ENCODE results near the gene POU4F2.

POU4F2 gene, protein sequence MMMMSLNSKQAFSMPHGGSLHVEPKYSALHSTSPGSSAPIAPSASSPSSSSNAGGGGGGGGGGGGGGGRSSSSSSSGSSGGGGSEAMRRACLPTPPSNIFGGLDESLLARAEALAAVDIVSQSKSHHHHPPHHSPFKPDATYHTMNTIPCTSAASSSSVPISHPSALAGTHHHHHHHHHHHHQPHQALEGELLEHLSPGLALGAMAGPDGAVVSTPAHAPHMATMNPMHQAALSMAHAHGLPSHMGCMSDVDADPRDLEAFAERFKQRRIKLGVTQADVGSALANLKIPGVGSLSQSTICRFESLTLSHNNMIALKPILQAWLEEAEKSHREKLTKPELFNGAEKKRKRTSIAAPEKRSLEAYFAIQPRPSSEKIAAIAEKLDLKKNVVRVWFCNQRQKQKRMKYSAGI

DNA sequence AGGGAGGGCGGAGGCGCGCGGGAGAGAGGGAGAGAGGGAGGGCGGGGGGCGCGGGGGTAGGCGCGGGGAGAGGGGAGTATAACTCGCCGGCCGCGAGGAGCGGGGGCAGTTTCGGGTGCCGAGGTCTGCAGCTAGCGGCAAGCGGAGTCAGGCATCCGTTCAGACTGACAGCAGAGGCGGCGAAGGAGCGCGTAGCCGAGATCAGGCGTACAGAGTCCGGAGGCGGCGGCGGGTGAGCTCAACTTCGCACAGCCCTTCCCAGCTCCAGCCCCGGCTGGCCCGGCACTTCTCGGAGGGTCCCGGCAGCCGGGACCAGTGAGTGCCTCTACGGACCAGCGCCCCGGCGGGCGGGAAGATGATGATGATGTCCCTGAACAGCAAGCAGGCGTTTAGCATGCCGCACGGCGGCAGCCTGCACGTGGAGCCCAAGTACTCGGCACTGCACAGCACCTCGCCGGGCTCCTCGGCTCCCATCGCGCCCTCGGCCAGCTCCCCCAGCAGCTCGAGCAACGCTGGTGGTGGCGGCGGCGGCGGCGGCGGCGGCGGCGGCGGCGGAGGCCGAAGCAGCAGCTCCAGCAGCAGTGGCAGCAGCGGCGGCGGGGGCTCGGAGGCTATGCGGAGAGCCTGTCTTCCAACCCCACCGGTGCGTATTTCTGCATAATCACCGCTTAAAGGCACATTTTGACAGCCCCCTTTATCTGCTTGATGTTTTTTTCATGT lies at the start of gene POU4F2:
TSS of gene POU4F2 (plus strand) at position 108 of the 720 bp plus-strand sequence. CDS start at position 356, 248 bp downstream.
- no peak for DNase-seq (ENCODE audit: low spot score)

DNA sequence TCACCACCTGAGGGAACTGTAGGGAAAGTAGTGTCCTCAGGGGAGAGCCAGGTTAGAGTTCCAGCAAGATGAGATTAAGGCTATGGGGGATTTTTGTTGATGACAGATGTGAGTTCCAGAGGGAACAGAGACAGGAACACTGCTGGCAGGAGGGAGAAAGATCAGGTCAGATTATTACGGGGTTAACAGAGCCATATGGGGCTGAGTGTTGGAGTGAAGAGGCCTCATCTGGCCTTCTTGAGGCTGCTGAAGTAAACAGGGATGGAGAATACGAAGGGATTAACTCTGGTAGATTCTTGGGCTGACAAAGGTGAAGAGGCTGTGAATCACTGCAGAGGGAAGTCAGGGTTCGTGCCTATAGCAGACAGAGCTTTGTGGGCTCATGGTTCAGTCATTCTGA lies 47.9 kb upstream of the POU4F2 start:
- DNase-seq (ENCODE audit: low spot score), result no peak

DNA sequence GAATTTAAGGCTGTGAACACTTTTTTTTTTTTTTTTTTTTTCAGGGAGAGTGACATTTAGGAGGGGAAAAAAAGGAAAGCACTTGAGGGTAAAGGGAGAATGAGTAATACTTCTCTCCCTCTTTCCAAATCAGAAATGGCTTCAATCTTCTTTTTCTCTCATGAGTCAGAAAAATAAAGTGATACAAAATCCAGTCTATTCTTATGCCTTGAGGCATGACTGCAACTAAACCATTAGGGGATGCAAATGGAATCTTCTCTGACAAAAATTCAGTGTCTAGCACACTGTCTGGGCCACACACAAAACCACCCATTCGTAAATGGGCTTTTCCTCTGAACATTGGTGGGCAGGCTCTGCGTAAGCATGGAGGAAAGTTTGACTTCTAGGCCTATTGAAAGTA lies 46.7 kb upstream of the POU4F2 start:
- DNase-seq (ENCODE audit: low spot score), result no peak

DNA sequence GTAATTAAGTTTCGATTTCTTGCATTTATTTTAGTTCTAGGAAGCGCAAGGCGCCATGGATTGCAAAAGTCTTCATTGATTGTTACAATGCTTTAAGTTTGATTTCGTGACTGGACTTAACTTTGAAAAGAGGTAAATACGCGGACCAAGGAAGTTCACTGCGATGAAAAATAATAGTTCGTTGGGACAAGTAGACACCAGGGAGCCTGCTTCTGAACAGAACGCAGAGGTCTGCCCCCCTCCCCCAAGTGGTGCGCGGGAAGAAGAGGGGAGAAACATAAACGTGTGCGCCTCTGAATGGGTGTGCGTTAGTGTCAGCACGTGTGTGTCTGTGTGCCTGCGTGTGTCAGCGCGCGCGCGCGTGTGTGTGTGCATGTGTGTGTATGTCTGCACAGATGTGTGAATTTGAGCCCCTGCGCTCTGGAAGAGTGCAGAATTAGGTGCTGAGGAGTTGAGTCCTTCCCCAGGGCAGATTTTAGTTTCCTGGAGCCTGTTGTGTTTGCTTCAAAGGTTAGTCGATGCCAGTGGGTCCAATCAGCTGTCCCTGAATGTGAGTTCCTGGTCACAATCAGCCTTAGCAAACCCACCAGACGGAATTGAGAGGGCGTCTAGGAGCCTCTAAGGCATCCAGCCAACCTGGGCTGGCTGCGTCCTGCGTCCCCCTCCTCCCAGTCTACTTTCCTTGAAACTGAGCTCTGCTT lies 5.8 kb upstream of the POU4F2 start:
- no peak for DNase-seq (ENCODE audit: low spot score)

DNA sequence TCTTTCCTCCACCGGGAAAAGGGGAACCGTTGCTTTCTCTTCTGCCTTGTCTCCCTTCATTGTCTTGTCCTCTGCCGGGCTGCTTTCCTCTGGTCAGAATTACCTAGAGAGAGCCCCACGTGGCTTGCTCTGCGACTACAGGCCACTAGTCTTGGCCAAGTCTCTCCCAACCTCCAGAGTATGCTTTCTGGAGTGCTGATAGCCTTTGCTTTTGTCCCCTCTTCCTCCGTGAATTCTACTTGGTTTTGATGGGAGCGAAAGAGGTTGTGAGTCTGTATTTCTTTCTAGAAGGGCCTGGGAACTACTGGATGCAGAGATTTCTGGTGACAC lies 5.3 kb upstream of the POU4F2 start:
- DNase-seq (ENCODE audit: low spot score), result no peak

DNA sequence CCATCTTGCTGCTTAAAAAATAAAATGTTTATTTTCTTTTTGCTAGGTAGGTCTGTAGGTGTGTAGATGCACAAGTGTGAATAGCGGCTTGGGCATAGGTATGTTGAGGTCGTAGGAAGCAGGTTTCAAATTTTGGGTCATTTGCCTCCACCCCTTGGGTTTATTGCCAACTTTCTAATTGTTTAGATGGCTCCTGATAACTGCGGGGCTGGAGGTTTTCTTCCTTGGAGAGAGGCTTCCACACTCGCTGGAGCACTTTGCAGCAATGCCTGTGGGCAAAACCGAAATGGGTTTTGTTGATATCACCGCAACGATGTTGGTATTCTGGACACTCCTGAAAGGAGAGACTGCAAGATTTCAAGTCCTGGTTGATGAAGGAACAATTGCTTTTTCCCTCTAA lies 3.9 kb upstream of the POU4F2 start:
- DNase-seq (ENCODE audit: low spot score), result no peak

DNA sequence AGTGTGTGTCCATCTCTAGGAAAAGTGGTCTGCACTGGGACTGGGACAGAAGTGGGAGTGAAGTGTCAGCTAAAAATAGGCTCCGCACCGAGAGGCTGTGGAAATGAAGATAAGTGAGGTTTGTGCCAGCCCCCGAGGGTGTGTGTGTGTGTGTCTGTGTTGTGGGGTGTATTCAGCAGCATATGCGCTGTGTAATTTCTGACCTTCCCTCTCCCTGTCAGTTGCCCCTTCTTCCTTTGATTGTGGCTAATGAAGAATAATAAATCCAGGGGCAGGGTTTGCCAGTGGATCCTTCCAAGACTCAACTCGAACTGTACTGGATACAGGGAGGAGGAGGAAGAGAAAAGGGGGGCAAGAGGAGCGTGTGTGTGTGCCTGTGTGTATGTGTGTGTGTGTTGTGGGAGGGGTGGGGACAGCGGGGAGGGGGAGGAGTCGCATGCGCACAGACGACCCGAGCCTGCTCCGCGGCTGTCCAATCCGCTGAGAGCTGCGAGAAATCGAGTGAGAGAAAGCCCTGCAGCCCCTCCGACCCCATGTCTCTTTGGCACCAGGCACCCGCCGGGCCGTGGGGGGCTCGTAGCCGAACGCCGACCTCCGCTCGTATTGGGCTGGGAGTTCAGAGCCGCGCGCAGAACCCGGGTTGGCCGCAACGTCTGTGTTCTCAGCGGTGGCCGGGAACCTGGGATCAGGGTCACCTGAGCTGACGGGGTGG lies 916 bp upstream of the POU4F2 start:
- DNase-seq (ENCODE audit: low spot score), result no peak

DNA sequence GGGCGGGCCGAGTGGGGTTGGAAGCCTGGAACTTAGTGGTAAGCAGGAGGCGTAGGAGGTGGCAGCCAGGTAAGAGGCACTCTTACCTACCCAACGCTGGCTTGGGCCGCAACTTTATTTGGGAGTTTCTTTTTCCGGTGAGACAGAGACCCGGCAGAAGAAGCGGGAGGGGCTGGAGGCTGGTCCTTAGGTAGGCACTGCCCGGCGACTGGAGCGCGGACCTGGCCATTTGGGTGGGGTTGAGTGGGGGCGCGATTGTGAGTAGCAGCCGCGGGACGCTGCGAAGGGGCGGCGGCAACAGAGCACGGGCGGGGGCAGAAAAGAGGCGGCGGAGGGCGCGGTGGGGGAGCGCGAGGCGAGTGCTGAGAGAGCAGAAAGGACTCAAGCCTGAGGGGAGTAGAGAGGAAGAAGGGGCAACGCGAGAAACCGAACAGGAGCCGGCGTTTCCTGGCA lies 334 bp upstream of the POU4F2 start:
- DNase-seq (ENCODE audit: low spot score), result no peak

DNA sequence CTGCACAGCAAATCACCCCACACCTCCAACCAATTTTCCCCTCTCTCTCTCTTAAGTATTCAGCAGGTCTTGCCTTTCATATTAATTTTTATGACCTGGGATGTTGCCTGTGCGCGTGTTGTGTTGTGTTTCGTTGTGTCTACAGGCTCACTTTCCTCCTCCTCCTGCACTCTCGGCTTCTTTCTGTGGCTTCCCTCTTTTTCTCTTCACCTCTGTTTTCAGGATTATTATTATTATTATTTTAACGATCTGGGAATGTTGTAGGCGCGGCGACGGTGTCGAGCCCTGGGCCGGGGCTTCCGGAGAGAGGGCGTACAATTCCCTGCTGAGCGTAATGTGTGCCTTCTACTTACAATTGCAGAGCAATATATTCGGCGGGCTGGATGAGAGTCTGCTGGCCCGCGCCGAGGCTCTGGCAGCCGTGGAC lies 826 bp downstream of the POU4F2 start:
- no peak for DNase-seq (ENCODE audit: low spot score)

DNA sequence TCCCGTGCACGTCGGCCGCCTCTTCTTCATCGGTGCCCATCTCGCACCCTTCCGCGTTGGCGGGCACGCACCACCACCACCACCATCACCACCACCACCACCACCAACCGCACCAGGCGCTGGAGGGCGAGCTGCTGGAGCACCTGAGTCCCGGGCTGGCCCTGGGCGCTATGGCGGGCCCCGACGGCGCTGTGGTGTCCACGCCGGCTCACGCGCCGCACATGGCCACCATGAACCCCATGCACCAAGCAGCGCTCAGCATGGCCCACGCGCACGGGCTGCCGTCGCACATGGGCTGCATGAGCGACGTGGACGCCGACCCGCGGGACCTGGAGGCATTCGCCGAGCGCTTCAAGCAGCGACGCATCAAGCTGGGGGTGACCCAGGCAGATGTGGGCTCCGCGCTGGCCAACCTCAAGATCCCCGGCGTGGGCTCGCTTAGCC lies 1.4 kb downstream of the POU4F2 start:
- DNase-seq (ENCODE audit: low spot score), result no peak

DNA sequence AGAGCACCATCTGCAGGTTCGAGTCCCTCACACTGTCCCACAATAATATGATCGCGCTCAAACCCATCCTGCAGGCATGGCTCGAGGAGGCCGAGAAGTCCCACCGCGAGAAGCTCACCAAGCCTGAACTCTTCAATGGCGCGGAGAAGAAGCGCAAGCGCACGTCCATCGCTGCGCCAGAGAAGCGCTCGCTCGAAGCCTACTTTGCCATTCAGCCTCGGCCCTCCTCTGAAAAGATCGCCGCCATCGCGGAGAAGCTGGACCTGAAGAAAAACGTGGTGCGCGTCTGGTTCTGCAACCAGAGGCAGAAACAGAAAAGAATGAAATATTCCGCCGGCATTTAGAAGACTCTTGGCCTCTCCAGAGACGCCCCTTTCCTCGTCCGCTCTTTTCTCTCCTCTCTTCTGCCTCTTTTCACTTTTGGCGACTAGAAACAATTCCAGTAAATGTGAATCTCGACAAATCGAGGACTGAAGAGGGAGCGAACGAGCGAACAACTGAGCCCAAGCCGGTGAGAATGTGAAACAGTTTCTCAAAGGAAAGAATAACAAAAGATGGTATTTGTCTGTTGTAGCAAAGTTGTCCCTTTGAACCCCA lies 1.9 kb downstream of the POU4F2 start:
- DNase-seq (ENCODE audit: low spot score), result no peak

DNA sequence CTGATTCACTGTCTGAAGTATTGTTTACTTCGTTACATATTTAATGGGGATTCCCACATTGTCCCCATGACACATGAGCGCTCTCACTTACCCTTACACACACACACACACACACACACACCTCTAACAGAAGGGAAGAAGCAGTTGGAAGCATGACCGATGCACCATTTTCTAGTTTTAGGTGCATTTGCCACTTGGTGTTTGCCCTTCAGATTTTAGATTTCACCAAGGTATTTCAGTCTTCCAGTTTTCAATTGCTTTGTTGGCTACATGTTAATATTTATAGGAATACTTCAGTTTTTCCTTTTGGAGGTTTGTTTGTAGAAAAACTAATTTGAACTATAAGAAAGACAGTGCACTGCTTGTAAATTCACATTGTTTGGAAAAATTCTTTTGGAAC lies 3.1 kb downstream of the POU4F2 start:
- no peak for DNase-seq (ENCODE audit: low spot score)

DNA sequence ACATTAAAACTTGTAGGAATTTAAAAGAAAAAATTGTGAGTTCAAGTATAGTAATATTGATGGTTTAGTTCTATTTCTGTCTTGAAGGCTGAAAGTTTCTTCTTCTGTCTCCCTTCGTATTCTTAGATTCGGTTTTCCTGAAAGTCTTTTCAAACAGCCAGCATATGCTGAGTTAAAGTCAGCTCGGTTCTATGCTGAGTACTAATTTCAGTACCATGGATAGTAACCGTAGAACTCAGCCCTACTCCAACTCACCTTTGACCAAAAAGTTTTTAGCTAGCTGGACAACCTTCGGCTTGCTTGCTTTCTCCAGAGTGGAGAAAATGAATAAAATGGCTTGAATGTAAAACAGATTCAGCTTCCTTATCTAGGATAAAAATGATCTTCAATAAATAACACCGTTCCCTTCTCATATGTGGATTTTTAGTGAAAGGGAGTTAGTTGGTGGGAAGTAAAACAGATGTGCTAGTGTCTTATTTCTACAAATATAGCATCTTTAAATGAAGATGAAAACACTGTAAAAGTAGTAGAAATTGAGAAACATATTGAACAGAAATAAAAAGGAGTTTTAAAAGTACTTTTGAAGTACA lies 5.2 kb downstream of the POU4F2 start:
- DNase-seq (ENCODE audit: low spot score), result no peak

DNA sequence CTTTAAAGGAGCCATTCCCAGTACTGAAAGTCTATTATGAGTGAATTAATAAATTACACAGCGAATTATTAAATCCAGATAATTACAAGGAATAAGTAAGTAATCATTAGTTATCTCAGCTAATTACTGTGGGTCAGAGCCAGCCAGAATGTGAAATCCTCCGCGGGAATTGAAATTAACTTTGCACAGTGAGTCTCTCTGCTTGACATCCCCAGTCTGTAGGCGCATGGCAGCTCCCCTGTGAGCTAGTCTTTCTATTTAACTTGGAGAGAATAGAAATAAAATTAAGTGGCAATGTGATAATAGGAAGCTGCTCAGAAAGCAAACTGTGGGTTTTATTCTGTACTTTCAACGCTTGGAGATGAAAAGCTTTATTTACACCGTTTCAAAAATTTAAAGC lies 7.2 kb downstream of the POU4F2 start:
- no peak for DNase-seq (ENCODE audit: low spot score)

DNA sequence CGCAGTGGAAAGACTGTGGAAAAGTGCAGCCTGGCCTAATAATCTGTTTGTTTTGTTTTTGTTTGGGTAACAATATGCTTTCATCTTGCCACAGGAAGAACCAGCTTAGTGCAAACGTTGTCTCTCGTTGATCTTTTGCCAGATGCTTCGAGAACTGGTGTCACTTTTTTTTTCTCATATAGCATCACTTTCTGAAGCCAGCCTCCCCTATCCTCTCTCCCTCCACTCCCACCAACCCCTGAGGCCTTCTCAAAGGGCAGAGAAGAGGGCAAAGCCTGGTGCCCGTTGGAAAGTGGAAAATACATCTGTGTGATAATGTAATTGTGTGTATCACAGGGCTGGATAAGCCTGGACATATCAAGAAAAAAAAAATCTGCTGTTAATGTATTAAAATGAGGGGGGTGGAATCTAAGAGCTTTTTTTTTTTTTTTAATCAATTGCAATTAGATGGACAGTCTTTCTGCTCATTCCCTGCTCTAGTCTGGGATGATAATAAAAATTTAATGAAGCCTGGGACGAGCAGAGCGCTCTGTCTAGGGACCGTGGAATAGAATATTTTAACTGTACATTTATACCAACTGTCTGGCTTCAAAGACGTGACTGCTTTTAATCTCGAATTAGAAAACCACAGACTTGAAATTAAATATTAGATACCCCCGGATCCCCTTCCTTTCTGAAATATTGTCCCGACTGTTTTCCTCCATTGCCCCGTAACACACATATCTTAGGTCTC lies 8.1 kb downstream of the POU4F2 start:
- no peak for DNase-seq (ENCODE audit: low spot score)

DNA sequence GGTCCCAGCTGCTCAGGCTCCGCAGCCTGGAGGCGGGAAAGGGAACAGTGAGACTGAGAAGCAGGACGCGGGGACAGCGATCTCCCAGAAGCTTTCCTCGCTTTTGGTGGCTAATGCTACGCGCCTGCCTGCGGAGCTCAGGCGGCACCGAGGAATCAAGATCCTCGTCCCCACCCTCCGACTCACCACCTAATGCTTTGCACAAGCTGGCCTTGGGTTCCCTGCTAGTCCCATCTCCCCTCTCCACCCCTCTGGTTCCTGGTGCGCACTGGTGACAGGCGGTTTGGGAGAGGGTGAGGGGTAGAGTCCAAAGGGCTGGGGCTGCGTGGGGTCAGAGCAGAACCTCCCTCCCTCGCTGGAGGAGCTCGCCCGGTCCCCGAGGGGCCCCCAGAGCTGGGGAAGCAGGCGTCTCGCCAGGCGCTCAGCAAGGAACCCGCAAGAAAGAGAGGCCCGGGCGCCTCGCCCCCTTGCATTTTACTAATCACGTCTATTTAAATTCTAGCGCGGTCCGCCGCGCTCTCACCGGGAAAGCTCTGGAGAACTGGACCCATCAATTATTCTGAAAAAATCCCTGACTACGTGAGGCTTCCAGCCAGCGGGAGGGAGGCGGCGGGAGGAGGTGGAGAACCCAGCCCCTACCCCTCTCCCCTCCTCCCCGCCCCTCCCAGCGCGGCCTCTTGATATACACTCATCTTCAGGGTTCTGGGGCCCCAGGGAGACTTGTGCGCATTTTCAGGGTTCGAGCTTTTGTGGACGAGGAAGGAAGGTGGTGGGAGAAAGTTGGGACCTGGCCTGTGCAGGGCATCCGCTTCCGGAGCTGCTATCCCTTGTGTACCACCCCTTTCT lies 9.1 kb downstream of the POU4F2 start:
- no peak for DNase-seq (ENCODE audit: low spot score)

DNA sequence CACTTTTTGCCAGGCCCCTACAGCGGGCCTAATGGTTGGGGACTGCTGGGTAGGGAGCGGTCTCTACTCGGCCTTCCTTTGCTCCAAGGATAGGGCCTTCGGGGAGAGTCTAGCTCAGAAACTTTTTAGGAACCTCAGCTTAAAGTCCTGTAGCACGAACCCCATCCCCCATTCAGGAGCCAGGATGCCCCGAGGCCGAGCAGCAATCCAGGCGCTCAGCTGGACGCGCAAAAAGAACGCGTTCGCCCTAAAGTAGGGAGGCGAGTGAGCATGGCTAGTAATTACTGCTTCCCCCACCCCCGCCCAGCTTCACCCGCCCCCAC lies 9.7 kb downstream of the POU4F2 start:
- no peak for DNase-seq (ENCODE audit: low spot score)

DNA sequence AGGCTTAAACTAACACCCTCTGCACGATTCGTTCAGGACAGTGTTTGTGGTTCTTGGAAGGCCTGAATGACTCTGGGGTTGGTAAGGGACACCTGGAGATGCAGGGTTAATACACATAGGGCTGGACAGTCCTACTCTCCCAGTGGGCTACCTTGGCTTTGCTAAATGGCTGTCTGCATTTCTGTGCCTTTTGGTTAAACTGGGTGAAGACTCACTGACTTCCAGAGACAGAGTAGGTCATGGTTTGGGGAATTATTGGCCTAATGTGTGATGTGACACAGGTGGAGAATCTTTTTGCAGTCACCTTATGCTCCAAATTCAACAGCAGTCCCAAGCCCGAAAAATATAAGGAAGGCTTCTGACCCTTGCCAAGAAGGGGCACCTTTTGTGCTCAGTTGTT lies 10.5 kb downstream of the POU4F2 start:
- no peak for DNase-seq (ENCODE audit: low spot score)

DNA sequence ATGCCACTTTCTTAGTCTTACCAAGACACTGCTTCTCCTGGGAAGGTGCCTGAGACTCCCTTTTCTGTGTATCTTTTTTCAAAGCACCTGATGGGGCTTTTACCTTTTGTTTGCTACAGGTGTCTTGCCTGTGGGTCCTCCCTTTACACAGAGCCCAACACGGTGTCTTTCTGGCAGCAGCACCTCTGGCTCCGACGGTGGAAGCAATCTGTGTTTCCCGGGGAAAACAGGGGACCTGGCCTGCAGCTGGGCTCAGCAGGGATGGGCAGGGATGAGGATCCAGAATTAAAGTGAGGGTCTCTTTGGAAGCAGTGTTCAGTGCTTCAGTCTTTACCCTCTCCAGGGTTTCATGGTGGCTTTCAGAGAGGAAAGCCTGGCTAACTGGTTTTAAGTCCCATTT lies 11.3 kb downstream of the POU4F2 start:
- no peak for DNase-seq (ENCODE audit: low spot score)
